GM12801 (cell line): ENCODE data around the gene EYS.

Experiments used
- TF ChIP-seq, protein P1 (sequence below): IDR thresholded peaks from one replicate; pipeline ENCODE4 v1.5.1; 2011; ENCODE audit warnings: control low read depth; ENCODE audit not compliant: insufficient read length; ENCODE audit errors: extremely low read depth

EYS gene

DNA sequence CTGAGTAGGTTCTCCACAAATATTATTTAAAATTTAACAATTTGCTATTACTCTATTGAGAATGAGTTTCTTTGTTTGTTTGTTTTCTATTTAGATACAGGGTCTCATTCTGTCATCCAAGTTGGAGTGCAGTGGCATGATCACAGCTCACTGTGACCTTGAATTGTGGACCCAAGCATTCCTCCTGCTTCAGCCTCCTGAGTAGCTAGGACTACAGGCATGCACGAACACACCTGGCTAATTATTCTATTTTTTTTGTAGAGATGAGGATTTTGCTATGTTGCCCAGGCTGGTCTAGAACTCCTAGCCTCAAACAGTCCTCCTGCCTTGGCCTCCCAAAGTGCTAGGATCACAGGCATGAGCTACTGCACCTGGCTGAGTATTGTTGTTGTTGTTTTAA lies 1949.2 kb downstream of the EYS start:
- TF ChIP-seq, protein P1, sequence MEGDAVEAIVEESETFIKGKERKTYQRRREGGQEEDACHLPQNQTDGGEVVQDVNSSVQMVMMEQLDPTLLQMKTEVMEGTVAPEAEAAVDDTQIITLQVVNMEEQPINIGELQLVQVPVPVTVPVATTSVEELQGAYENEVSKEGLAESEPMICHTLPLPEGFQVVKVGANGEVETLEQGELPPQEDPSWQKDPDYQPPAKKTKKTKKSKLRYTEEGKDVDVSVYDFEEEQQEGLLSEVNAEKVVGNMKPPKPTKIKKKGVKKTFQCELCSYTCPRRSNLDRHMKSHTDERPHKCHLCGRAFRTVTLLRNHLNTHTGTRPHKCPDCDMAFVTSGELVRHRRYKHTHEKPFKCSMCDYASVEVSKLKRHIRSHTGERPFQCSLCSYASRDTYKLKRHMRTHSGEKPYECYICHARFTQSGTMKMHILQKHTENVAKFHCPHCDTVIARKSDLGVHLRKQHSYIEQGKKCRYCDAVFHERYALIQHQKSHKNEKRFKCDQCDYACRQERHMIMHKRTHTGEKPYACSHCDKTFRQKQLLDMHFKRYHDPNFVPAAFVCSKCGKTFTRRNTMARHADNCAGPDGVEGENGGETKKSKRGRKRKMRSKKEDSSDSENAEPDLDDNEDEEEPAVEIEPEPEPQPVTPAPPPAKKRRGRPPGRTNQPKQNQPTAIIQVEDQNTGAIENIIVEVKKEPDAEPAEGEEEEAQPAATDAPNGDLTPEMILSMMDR, result no peak

DNA sequence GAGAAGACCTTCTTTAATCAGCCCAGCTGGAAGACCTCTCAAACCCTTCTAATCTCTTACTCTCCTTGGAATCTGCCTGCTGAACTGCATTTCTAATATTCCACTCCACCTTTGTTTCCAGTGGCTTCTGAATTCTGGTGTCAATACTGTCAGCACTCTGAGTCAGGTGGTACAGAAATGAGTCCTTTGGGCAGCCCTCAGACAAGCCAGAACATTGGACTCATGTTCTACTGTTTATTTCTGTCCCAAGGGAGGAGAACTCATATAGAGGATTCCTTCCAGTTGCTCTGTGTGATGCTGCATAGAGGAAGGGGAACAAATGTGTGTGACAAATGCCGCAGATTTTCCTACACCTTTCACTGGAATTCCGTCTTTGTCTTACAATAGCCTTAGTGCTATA lies 1956.6 kb downstream of the EYS start:
- TF ChIP-seq, protein P1, result no peak

DNA sequence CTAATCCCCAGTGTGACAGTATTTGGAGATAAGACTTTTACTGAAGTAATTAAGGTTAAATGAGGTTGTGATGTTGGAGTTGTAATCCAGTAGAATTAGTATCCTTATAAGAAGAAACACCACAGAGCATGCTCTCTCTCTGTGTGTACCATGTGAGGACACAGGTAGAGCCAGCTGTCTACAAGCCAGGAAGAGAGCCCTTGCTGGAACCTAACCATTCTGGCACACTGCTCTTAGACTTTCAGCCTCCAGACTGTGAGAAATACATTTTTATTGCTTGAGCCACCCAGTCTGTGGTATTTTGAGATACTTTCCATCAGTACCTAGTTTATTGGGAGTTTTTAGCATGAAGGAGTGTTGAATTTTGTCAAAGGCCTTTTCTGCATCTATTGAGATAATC lies 1961.2 kb downstream of the EYS start:
- TF ChIP-seq, protein P1, result no peak

DNA sequence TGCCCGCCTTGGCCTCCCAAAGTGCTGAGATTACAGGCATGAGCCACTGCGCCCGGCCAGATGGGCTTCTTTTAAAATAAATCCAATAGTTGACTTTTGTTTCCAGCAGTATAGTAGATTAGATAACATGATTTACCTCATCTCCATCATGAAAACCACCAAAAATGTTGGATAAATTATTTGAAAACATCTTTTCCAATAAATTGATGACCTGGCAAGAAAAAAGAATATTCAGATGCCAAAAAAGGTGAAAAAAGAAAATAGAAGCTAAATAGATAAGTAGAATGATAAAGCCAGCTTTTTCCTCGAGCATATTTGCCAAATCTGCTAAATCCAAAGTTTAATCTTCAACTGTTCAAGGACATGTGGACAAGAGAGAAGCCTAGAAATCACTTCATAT lies 1962.2 kb downstream of the EYS start:
- TF ChIP-seq, protein P1, result no peak

DNA sequence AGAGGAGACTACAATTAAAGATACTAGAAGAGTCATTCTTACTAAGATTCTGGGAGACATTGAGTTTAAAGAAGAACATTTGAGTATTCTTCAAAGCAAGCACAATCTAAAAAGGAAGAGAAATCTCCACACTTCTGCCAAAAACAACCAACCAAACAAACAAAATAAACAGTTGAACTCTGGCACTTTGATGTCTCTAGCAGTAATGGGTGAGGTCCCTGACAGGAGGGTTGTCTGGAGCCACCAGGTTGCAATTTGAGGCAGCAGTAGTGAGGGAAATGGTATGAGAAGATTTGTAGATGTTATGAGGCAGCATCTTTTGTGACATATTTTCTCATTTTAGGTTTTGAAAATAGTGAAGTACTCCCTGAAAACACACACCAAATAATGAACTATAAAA lies 1963.3 kb downstream of the EYS start:
- TF ChIP-seq, protein P1, result no peak

DNA sequence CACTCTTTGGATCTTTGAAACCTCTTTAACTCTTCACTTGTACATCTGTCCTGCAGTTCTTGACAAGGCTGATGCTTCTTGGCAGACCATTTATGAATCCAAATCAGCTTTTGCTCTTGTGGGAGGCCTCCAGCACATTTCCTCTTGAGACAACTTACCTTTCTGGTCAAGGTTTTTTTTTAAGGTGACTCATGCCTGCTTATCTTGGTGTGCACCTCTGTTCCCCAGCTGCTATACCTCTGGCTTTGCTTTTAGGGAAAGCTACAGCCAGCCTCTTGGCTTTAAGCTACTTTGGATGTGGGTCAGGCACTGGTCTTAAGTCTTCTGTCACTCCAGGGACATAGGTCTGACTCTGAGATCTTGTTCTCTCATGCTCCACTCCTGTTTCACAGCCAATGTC lies 1965.0 kb downstream of the EYS start:
- TF ChIP-seq, protein P1, result no peak

DNA sequence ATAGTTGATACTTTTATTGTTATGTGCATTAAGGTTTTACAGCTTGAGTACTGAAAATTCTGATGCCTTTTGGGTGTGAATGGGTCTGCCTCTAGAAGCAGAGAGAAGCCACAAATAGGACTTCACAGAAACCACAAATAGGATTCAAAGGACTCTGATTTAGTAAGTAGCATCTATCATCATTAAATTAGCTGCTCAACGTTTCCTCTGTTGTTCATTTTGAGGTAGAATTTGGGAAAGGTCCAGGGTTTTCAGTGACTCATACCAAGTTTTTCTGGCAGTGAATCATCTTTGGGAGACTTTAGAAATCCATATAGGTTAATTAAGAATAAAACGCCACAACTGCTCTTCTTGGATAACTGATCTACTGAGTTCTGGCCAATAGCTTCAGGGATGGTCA lies 1966.3 kb downstream of the EYS start:
- TF ChIP-seq, protein P1, result no peak
